GM21515 (cell line): ENCODE results near the gene MPPE1.
"Not testable (repeated sequence)": the region's sequence is repeated elsewhere in the genome, so short reads cannot be mapped to it uniquely, and the experiment has no call there.

Experiments used
- ATAC-seq: cut with Tn5 transposase; IDR thresholded peaks from one replicate; pipeline ENCODE4 v1.9.1; 2021; ENCODE audit not compliant: unreplicated experiment

Gene MPPE1

DNA sequence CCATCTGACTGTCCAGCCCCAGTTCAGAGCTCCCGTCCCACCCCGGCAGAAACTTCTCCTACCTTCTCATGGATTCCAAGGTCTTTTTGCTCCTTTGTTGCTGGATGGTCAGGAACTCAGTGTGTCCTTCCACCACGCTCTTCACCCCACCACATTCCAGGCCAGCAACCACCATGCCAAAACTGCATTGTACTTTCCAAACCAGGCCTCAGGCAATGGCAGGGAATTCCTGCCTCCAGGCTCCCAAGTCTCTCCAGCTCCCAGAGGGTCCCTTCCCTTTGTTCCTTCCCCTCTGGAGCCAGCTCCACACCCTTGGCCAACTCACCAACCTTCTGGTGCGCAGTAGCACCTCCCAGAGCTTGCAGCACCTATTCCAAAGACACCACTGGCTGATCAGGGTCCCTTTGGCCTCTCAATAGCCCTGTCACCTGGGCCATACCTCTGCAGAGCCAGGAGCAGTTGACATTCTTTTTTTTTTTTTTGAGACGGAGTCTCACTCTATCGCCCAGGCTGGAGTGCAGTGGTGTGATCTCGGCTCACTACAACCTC, 48.8 kb downstream of the MPPE1 start:
- no peak for ATAC-seq

- ATAC-seq, result no peak
These were observed 50.8 kb downstream of the MPPE1 start for GRCh38 chr18:11857177-11857887.

DNA sequence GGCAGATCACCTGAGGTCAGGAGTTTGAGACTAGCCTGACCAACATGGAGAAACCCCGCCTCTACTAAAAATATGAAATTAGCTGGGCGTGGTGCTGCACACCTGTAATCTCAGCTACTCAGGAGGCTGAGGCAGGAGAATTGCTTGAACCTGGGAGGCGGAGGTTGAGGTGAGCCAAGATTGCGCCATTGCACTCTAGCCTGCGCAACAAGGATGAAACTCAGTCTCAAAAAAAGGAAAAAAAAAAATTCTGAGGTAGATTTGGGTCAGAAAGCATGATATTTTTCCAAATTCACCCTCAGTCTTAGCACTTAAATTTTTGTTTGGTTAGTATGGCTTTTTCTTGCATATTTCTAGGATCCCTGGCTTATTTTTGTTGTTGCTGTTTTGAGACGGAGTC, 53.6 kb downstream of the MPPE1 start:
- not testable (repeated sequence) for ATAC-seq

GRCh38 chr18:11851806-11852337, 56.2 kb downstream of the MPPE1 start:
- ATAC-seq, result peak; percentile 27

DNA sequence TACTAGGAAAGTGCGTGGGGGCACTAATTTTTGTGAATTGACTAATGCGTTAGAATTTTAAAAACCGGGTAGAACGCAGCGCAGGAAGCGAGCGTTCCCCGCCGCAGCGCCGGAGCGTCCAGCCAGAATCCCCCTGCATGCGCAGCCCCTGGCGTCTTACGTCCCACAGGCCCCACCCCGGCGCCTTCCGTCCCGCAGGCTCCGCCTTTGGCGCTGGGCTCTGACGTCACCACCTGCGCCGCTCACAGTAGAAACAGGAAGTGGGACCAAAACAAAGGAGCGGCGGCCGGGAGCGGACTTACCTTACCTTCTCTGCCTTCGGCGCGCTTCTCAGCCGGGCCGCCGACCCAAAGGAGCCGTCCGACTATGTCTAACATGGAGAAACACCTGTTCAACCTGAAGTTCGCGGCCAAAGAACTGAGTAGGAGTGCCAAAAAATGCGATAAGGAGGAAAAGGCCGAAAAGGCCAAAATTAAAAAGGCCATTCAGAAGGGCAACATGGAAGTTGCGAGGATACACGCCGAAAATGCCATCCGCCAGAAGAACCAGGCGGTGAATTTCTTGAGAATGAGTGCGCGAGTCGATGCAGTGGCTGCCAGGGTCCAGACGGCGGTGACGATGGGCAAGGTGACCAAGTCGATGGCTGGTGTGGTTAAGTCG, 56.8 kb downstream of the MPPE1 start, which contains the start of gene CHMP1B:
CHMP1B (plus strand) TSS at position 268 of the 660 bp plus-strand sequence; CDS start at position 367, 99 bp downstream.
- peak; percentile 87 for ATAC-seq

GRCh38 chr18:11850821-11851145, 57.3 kb downstream of the MPPE1 start:
- ATAC-seq, result peak; percentile 34

DNA sequence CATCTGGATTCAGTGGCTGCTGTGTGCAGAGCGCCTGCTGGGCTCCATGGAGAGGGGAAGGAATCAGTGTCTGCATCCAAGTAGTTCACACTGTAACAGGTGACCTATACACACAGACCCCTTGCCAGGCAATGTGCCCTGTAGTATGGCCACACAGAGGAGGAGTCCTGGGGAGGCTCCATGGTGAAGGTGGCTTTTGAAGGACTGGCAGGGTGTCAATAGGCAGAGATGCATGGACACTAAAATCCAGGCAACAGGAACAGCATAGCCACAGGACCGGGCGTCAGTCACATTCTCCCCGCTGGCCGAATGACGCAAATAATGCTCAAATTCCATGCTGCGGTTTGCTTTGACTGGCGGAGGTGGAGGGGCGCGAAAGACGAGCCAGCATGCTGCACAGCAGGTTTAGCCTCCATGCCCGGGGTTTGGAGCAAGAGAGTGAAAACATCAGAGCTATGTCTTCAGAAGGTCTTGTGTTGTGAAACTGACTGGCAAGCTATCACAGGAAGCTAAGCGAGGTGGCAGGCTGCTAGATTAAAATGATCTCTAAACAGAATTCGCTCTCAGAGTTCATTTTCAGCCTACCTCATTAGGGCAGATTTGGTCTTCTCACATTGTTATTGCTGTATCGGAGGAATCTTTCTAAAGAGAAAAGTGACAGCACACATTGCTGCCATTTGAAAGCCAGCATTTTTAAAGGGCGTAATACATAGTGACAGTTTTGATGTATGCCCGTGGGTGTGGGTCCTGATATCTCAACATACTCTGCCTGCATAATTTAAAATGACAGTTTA, 58.1 kb downstream of the MPPE1 start:
- ATAC-seq, result no peak

- no peak for ATAC-seq
These were observed 58.8 kb downstream of the MPPE1 start for GRCh38 chr18:11849279-11849678.

DNA sequence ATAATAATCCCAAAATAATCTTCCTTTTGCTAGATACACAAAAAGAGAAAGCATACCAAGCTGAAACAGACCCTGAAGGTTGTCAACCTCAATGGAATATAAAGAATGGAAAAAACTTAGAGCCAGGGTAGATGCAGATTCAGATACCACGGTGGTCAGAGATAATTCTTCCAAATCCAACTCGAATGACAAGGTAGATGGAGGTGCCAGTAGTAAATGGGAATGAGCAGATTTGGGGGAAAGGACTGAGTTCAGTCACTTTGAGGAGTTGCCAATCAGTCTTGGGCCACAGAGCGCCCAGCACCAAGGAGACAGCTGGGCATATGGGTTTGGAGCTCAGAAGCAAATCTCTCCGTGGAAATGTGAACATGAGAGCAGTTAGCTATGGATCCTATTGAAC, 60.3 kb downstream of the MPPE1 start:
- no peak for ATAC-seq

- no peak for ATAC-seq
These were observed 62.5 kb downstream of the MPPE1 start for GRCh38 chr18:11845654-11846053.

DNA sequence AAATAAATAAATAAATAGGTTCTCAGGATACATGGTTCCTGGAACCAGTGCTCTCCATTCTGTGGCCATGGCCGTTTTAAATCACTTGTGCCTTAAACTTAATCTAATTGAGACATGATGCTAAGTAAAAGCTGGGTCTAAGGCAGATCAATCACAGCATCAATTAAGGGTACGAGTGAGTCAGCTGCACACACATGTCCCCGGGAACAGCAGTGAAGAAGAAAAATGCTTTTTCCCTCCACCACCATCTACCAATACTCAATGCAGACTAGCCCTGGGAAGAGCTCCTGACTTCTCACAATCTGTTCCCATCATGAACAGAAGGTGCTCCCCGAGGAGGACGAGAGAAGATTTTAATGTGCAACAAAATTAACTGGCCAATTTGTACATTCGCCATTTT, 63.7 kb downstream of the MPPE1 start:
- no peak for ATAC-seq

GRCh38 chr18:11842562-11842961, 65.6 kb downstream of the MPPE1 start:
- ATAC-seq, result no peak

- ATAC-seq, result no peak
These were observed 67.6 kb downstream of the MPPE1 start for GRCh38 chr18:11840493-11840892.

- ATAC-seq, result no peak
These were observed 68.6 kb downstream of the MPPE1 start for GRCh38 chr18:11839556-11839955.

DNA sequence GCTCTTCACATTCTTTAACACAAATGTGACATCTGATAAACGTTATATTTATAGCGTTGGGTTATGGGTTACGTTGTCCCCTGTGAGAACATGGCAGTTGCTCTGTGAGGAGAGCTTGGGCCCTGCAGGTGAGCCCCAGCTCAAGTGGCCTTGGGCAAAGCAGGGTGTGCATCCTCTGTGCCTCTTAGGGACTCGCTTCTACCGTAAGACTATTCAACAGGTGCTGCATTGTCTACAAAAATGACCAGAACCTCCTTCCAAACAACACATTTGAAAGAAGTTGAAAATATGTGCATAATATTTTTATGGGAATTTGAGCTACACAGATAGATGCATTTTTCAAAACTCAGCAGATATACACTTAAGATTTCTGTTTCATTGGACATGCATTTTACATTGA, 73.3 kb downstream of the MPPE1 start:
- no peak for ATAC-seq
